GM19193 (cell line): ENCODE data around the gene CYP4F3.

Source experiments
- POLR2A ChIP-seq: IDR thresholded peaks from 4 replicates; pipeline ENCODE4 v1.6.1; 2011; ENCODE audit not compliant: insufficient read depth, insufficient read length; ENCODE audit errors: extremely low read depth

Gene CYP4F3

DNA sequence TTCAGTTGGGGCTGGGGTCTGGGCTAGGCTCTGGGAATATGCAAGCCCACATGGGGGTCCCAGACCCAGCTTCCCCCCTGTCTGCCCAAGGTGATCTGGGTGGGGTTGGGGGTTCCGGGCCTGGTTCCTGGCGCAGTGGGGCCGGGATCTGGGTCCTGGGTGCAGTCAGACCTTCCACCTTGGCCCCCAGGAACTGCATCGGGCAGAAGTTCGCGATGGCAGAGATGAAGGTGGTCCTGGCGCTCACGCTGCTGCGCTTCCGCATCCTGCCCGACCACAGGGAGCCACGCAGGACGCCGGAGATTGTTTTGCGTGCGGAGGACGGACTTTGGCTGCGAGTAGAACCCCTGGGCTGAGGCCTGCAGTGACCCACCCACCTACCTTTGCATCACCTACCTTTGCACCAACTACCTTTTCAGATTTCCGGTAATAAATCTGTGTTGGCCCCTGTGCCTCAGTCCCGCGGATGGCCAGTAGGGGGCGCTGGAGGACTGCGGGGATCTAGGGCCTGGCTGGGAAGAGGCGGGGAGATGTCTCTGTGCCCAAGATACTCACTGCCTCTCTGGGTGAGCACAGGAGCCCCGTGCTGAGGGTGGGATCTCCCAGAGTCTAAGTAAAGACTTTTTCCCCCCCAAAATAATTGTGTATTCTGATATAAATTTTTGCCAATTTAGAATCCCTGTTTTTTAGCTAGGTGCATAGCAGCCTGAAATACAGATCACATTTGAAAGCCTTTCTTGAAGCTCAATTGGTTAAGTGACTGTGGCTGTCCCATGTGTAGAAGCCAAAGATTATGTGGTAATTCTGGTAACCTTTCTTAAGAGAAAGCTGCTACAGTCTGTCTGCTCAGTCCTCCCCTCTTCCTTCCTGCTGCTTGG is 11.5 kb upstream of the CYP4F3 start:
- TF ChIP-seq POLR2A, result no peak

DNA sequence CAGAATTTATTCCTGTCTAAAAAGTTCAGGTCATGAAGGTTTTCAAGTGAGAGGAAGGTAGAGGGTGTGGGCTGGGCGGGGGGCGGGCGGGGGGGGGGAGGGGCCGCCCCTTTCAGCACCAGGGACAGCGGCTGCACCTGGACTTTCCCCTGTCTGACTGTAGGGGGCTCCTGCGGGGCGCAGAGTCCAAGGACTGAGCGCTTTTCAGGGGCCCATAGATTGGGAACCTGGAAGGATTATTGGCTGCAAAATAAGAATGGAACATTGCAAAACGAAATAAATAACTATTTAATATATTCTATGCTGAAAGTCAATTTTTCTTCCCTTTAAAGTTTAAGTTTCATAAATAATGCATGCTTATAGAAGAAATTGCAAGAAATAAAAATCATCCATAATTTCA is 8.9 kb upstream of the CYP4F3 start:
- TF ChIP-seq POLR2A, result no peak

DNA sequence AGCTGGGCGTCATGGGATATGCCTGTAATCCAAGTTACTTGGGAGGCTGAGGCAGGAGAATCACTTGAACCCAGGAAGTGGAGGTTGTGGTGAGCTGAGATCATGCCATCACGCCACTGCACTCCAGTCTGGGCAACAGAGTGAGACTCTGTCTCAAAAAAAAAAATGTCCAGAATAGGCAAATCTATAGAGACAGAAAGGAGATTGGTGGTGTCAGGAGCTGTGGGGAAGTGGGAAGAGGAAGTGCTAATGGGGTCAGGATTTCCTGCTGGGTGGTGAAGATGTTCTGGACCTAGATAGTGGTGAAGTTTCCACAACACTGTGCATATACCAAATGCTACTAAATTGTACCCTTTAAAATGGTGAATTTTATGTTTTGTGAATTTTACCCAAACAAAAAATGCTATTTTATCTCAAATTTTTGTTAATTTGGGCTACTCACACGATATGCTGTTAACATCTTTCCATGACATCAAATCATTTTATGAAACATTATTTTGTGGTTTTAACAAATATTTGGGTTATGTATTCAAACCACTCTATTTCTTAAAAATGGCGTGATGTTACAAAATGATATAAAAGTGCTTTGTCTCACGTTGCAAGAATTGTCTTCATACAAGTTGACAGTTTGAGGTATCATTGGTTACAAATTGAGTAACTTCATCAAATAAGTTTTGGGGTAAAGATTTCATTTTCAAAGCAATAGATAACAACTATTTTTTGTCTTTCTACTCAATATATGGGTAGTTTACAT is 7.4 kb upstream of the CYP4F3 start:
- TF ChIP-seq POLR2A, result no peak

DNA sequence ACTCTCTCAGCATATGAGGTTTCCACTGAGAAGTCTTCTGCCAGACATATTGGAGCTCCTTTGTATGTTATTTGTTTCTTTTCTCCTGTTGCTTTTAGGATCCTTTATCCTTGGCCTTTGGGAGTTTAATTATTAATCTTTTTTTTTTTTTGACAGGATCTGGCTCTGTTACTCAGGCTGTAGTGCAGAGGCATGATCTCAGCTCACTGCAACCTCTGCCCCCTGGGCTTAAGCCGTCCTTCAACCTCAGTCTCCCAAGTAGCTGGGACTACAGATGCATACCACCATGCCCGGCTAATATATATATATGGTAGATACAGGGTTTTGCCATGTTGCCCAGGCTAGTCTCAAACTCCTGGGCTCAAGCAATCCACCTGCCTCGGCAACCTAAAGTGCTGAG is 6.6 kb upstream of the CYP4F3 start:
- TF ChIP-seq POLR2A, result no peak

DNA sequence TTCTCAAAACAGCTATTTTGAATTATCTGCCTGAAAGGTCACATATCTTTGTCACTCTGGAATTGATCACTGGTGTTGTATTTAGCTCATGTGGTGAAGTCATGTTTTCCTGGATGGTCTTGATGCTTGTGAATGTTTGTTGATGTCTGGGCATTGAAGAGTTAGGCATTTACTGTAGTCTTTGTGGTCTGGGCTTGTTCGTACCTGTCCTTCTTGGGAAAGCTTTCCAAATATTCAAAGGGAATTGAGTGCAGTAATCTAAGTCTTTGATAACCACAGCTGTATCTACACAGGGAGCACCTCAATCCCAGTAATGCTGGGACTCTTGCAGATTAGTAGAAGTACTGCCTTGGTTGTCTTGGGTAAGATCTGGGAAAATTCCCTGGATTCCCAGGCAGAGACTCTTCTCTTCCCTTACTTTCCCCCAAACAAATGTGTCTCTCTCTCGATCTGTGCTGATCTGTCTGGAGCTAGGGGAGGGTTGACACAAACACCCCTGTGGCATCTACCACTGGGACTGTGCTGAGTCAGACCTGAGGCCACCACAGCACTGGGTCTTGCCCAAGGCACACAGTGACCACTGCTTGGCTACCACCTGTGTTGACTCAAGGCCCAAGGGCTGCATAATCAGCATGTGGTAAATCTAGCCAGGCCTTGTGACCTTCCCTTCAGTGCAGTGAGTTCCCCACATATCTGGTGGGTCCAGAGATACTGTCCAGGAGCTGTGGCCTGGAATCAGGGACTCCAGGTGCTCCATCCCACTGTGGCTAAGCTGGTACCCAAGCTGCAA is 5.5 kb upstream of the CYP4F3 start:
- no peak for TF ChIP-seq POLR2A

DNA sequence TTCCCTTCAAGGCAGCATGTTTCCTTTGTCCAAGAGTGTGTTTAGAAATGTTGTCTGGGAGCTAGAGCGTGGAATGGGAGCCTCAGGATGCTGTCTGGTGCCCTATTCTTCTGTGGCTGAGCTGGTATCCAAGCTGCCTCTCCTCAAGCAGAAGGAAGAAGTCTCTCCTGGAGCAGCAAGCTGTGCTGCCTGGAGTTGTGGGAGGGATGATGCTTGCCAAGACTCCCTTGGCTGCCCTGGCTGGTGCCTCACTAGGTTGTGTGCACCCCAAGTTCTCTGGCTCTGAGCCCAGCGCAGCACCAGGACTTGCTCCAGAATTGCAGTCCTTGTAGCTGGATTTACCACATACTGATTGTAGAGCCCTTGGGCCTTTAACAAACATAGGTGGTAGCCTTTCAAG is 4.7 kb upstream of the CYP4F3 start:
- TF ChIP-seq POLR2A, result no peak

DNA sequence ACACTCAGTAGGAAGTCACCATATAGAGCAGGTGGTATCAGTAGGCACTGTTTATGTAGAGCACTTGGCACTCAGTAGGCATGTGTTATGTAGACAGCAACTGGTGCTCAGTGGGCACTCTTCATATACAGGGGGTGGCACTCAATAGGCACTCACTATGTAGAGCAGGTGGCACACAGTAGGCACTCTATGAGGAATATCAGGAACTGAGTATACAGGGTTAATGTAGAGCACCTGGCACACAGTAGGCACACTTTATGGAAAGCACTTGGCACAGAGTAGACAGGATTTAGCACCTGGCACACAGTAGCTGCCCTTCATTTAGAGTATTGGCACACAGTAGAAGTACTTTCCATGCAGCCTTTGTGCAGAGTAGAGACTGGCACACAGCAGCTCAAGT is 1.1 kb upstream of the CYP4F3 start:
- TF ChIP-seq POLR2A, result no peak

DNA sequence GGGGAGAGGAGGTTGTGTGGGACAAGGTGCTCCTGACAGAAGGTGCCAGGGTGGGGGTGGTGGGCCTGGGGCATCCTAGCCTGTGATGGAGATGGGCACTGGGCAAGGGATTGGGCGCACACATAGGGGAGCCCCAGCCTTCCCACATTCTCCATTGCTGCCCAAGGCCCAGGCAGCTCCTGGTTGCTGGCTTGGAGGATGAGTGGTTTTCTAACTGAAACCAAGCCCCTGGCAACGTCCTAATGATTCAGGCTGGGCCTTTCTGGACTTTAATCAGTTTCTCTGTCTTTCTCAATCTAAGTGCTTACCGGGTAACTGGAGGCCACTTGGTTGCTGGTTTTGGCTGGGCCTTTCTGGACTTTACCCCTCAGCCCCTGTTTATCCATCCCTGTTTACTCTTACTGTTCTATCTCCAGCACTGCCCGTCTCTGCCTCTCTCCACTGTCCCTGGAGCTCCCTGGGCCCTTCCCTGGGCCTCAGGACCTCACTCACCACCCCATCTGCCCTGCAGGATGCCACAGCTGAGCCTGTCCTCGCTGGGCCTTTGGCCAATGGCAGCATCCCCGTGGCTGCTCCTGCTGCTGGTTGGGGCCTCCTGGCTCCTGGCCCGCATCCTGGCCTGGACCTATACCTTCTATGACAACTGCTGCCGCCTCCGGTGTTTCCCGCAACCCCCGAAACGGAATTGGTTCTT is 354 bp downstream of the CYP4F3 start:
- no peak for TF ChIP-seq POLR2A

DNA sequence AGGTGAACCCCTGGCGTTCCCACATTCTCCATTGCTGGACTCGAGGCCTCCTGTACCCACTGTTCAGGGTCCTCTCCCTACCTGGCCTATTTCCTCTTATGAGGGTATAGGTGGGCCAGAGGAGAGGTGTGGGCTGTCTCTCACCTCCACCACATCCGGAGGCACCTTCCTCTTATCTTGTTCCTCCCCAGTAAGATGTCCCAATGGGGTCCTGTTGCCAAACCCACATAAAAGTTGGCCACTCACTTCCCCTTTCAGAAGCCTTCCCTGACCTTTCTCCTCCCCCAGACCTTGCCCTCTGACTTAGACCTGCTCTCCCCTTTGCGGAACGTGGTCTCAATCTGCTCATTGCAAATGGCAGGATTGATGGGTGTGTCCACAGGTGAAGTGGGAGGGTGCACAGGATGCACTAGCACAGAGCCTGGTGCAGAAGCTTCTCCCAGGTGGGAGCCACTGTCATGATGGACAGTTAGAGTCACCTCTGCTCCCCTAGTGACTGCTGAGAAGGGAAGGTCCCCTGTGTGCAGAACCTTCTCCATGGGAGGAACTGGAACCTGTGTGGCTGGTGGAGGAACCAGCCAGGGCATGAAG is 1.3 kb downstream of the CYP4F3 start:
- no peak for TF ChIP-seq POLR2A

DNA sequence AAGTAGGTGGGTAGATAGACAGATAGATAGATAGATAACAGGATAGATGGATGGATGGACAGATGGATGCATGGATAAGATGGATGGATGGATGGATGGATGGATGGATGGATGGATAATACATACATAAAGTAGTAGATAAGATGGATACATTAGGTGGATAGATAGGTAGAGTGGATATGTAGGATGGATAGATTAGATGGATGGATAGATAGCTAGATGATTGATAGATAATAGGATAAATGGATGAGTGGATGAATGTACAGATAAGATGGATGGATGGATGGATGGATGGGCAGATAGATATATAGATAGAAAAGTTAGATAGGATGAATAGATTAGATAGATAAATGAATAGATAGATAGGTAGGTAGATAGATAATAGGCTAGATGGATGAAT is 2.1 kb downstream of the CYP4F3 start:
- TF ChIP-seq POLR2A, result no peak

DNA sequence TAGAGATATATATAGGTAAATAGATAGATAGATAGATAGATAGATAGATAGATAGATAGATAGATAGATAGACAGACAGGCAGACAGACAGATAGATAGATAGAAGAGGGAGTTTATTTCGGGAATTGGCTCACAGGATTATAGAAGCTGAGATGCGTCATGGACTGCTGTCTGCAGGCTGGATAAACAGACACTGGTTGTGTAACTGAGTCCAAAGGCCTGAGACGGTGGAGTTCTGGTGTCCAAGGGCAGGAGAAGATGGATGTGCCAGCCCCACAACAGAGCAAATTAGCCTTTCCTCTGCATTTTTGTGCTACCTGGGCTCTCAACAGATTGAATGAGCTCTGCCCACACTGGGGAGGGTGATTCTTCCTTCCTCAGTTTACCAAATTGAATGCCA is 2.7 kb downstream of the CYP4F3 start:
- TF ChIP-seq POLR2A, result no peak

DNA sequence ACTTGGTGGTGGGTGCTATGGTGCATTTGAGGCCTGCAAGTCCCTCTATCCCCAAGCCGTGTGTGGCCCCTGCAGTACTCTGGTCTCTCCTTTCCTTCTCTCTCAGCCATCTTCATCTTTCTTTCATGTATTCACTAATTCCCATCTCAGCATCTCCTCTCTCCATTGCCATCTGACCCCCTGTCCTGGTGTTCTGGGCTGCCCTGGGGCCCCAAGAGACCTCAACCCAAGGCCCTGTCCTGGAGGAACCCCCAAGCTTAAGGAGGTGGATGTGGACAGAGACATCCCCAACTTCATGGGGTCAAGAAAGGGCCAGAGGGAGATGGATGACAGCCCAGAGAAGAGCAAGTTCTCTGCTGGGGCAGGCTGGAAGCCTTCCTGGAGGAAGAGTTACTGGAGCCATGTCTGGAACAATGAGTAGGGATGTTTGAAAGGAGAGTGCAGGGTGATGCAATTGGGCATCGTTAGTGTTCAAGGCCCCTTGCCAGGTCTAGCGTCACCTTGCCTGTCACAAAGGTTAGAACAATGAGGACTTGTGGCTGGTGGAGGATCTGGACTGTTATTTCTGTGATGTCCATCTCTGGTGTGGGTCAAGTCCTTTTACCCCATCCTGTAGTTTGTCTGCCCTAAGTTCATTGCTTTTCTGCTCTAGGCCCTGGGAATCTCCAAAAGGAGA is 3.5 kb downstream of the CYP4F3 start:
- no peak for TF ChIP-seq POLR2A

DNA sequence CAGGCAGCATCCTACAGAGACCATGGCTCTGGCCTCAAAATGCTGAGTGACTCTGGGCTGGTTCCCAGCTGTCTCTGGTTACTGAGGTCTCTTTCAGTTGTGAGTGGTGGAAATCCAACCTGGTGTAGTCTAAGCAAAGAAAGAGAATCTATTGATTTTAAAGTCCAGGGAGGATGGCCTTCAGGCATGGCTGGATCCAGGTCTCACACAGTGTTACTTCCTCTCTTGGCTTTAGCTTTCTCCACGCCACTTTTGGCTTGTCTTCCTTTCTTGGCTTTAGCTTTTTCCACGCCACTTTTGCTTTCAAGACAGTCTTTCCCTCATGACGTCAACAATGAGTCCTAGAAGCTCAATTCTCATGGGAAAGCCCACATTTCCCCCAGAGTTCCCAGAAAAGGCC is 4.1 kb downstream of the CYP4F3 start:
- TF ChIP-seq POLR2A, result no peak

DNA sequence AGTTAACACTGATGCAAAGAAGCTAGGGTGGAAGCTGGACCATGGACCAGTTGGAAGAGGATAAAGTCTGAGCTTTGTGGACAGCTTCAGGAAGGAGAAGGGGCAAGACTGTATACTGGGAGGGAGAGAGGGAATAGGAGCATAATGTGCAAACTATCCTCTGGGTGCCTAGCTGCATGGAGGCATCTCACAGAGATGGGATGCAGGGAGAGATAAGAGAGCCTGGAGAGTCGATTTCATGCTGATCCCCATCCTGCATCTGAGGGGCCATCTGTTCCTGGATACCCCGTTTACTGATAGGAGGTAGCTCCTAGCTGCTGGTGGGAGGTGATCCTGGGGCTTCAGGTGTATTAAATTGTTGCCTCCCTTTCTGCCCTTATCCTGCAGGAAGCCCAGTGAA is 8.8 kb downstream of the CYP4F3 start:
- no peak for TF ChIP-seq POLR2A

DNA sequence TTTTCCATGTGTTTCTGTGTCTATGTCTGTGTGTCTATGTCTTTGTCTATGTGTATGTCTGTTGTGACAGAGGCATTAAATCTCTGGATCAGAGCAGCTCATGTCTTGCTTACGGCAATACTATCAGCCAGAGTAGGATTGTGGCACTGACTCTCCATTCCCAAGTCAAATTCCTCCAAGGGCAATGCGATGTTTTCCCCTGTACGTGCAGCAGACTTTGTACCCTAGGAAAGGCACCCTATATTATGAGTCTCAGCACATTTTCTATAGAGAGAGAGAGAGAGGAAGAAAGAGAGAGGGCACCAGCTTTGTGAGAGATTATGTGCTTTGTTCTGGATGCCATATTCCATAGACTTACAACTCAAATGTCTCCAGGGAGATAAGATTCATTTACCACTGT is 11.1 kb downstream of the CYP4F3 start:
- TF ChIP-seq POLR2A, result no peak
